Mesenchymal stem cell (in vitro differentiated cells and primary cell): ENCODE results near the gene COL5A2.

Source experiments
- DNase-seq: peaks from one replicate; pipeline ENCODE4 v3.0.0-alpha.2; 2013
- H2AFZ ChIP-seq: one replicate; pipeline ENCODE4 v1.6.1; 2013; ENCODE audit warnings: low read depth, mild to moderate bottlenecking, control low read depth, inconsistent platforms, low read length, moderate library complexity
- H2AK5ac ChIP-seq: 2 replicates; pipeline ENCODE4 v1.6.1; 2013; ENCODE audit warnings: low read length, moderate library complexity, mild to moderate bottlenecking, inconsistent platforms; ENCODE audit not compliant: severe bottlenecking
- H2BK120ac ChIP-seq: one replicate; pipeline ENCODE4 v1.6.1; 2013; ENCODE audit warnings: low read depth, mild to moderate bottlenecking, inconsistent platforms, low read length, moderate library complexity
- H2BK12ac ChIP-seq, 2 experiments: one replicate each; pipeline ENCODE4 v1.6.1; 2013; ENCODE audit warnings: inconsistent platforms in 2 of 2, low read length in 2 of 2, mild to moderate bottlenecking in 2 of 2, moderate library complexity in 2 of 2, control low read depth in 1 of 2
- H2BK15ac ChIP-seq: one replicate; pipeline ENCODE4 v1.6.1; 2013; ENCODE audit warnings: mild to moderate bottlenecking, low read depth, inconsistent platforms; ENCODE audit not compliant: poor library complexity, severe bottlenecking
- H2BK5ac ChIP-seq: 2 replicates; pipeline ENCODE4 v1.6.1; 2013; ENCODE audit warnings: low read depth, mild to moderate bottlenecking, low read length, control low read depth, inconsistent platforms; ENCODE audit not compliant: poor library complexity, severe bottlenecking
- H3K14ac ChIP-seq, 2 experiments: one replicate each; pipeline ENCODE4 v1.6.1; 2013; ENCODE audit warnings: inconsistent platforms in 2 of 2, low read length in 2 of 2, control low read depth in 1 of 2, mild to moderate bottlenecking in 1 of 2, moderate library complexity in 1 of 2
- H3K18ac ChIP-seq, 2 experiments: one replicate each; pipeline ENCODE4 v1.6.1; 2013; ENCODE audit warnings: inconsistent platforms in 2 of 2, low read length in 2 of 2, control low read depth in 1 of 2, low read depth in 1 of 2, mild to moderate bottlenecking in 1 of 2
- H3K23ac ChIP-seq, 2 experiments: one replicate each; pipeline ENCODE4 v1.6.1; 2013; ENCODE audit warnings: inconsistent platforms in 2 of 2, low read length in 2 of 2, mild to moderate bottlenecking in 2 of 2, moderate library complexity in 2 of 2, control low read depth in 1 of 2
- H3K27ac ChIP-seq: 2 replicates; pipeline ENCODE4 v1.5.1; 2013; ENCODE audit warnings: mild to moderate bottlenecking, moderate library complexity, low read length, control low read depth, inconsistent platforms; ENCODE audit not compliant: poor library complexity, severe bottlenecking
- H3K27me3 ChIP-seq, 2 experiments: 2 replicates each; pipeline versions ENCODE4 v1.6.1 to v1.7.0; 2013; ENCODE audit warnings: low read length in 2 of 2, mild to moderate bottlenecking in 2 of 2, moderate library complexity in 2 of 2, control low read depth in 1 of 2, inconsistent platforms in 1 of 2; ENCODE audit not compliant: control insufficient read depth in 1 of 2, insufficient read depth in 1 of 2
- H3K36me3 ChIP-seq, 2 experiments: 2 replicates each; pipeline versions ENCODE4 v1.6.1 to v1.7.0; 2013; ENCODE audit warnings: low read length in 2 of 2, control low read depth in 1 of 2, inconsistent platforms in 1 of 2, low read depth in 1 of 2, mild to moderate bottlenecking in 1 of 2; ENCODE audit not compliant: insufficient read depth in 2 of 2, control insufficient read depth in 1 of 2
- H3K4ac ChIP-seq, 2 experiments: one replicate each; pipeline ENCODE4 v1.6.1; 2013; ENCODE audit warnings: inconsistent platforms in 2 of 2, low read length in 2 of 2, mild to moderate bottlenecking in 2 of 2, moderate library complexity in 2 of 2, control low read depth in 1 of 2, low read depth in 1 of 2
- H3K4me1 ChIP-seq: 2 replicates; pipeline ENCODE4 v1.6.1; 2013; ENCODE audit warnings: low read depth, low read length, control low read depth; ENCODE audit not compliant: control insufficient read depth, insufficient read depth
- H3K4me2 ChIP-seq: 2 replicates; pipeline ENCODE4 v1.6.1; 2013; ENCODE audit warnings: low read length, mild to moderate bottlenecking, inconsistent platforms; ENCODE audit not compliant: poor library complexity, severe bottlenecking
- H3K4me3 ChIP-seq, 2 experiments: 2 replicates each; pipeline versions ENCODE4 v1.5.1 to v1.7.0; 2013; ENCODE audit warnings: low read length in 2 of 2, mild to moderate bottlenecking in 2 of 2, control low read depth in 1 of 2, low read depth in 1 of 2; ENCODE audit not compliant: insufficient read depth in 1 of 2
- H3K79me1 ChIP-seq: replicated peaks from 2 replicates; pipeline ENCODE4 v1.6.1; 2013; ENCODE audit warnings: mild to moderate bottlenecking, control low read depth, low read length, inconsistent platforms; ENCODE audit not compliant: poor library complexity, severe bottlenecking
- H3K9ac ChIP-seq: 2 replicates; pipeline ENCODE4 v1.7.0; 2013; ENCODE audit warnings: mild to moderate bottlenecking, low read length, moderate library complexity
- H3K9me3 ChIP-seq: 2 replicates; pipeline ENCODE4 v1.7.0; 2013; ENCODE audit warnings: mild to moderate bottlenecking, low read length; ENCODE audit not compliant: control insufficient read depth
- H4K8ac ChIP-seq: one replicate; pipeline ENCODE4 v1.6.1; 2013; ENCODE audit warnings: inconsistent platforms, mild to moderate bottlenecking, low read length, moderate library complexity
- H4K91ac ChIP-seq: one replicate; pipeline ENCODE4 v1.6.1; 2013; ENCODE audit warnings: mild to moderate bottlenecking, low read length, inconsistent platforms
- WGBS: methylation state at CpG from one replicate; pipeline ENCODE4 v1.1.7; 2013; ENCODE audit warnings: mixed read lengths; 5-methylcytosine and 5-hydroxymethylcytosine counted together

The COL5A2 gene

DNA sequence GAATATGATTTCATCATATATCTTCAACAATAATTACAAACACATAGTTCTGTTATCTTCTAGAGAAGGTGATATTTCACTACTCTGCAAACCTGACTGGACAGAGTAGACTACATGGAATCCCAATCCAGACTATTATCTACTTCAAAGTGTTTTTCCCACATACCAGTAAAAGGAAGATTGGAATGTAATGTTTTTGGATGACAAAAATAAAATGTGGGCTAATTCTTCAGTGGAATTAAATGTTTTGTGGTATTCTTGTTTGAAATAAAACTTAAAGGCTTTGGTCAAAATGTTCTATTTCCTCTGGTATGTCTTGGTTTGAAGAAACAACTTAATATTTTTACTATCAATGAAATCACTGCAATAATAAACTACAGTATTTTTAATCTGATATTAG, 22.1 kb downstream of the COL5A2 start:
- H2BK15ac ChIP-seq = no peak overlapping the region
- H2BK5ac ChIP-seq = no peak overlapping the region
- no peak overlapping the region for H3K18ac ChIP-seq
- no peak overlapping the region for H3K4me2 ChIP-seq
- no peak overlapping the region for H2BK120ac ChIP-seq
- no peak overlapping the region for H4K8ac ChIP-seq
- H2AFZ ChIP-seq = no peak overlapping the region
- H3K4ac ChIP-seq = no peak overlapping the region
- H3K36me3 ChIP-seq = no peaks in the 10 kb centered on the region
- no peak overlapping the region for H2AK5ac ChIP-seq
- no peak overlapping the region for H2BK12ac ChIP-seq
- peaks cover 13% of the 10 kb centered on the region for H3K79me1 ChIP-seq
- no peak overlapping the region for H3K4me3 ChIP-seq
- H3K14ac ChIP-seq = no peak overlapping the region
- H3K23ac ChIP-seq = no peak overlapping the region
- DNase-seq = no peak
- no peak overlapping the region for H4K91ac ChIP-seq
- no peaks in the 10 kb centered on the region for H3K9me3 ChIP-seq
- H3K27me3 ChIP-seq = no peaks in the 10 kb centered on the region
- H3K9ac ChIP-seq = no peak overlapping the region
- no peaks in the 10 kb centered on the region for H3K4me1 ChIP-seq
- no peak overlapping the region for H3K27ac ChIP-seq

GRCh38 chr2:189155795-189156194, 23.8 kb downstream of the COL5A2 start:
- no peak overlapping the region for H4K91ac ChIP-seq
- peaks cover 12% of the 10 kb centered on the region for H3K79me1 ChIP-seq
- no peak overlapping the region for H2BK12ac ChIP-seq
- H3K9ac ChIP-seq = no peak overlapping the region
- no peak overlapping the region for H3K4me3 ChIP-seq
- H4K8ac ChIP-seq = no peak overlapping the region
- H2BK120ac ChIP-seq = no peak overlapping the region
- WGBS = no CpG with 5 or more reads among the region's 1 CpG
- no peaks in the 10 kb centered on the region for H3K27me3 ChIP-seq
- H3K23ac ChIP-seq = no peak overlapping the region
- H3K36me3 ChIP-seq = no peaks in the 10 kb centered on the region
- H3K27ac ChIP-seq = no peak overlapping the region
- H2BK5ac ChIP-seq = no peak overlapping the region
- no peak overlapping the region for H3K4me2 ChIP-seq
- DNase-seq = no peak
- no peak overlapping the region for H3K18ac ChIP-seq
- H2BK15ac ChIP-seq = no peak overlapping the region
- no peak overlapping the region for H3K4ac ChIP-seq
- no peak overlapping the region for H3K14ac ChIP-seq
- H2AFZ ChIP-seq = no peak overlapping the region
- H3K9me3 ChIP-seq = no peaks in the 10 kb centered on the region
- H2AK5ac ChIP-seq = no peak overlapping the region
- H3K4me1 ChIP-seq = no peaks in the 10 kb centered on the region

- no peak overlapping the region for H3K23ac ChIP-seq
- no peak overlapping the region for H4K8ac ChIP-seq
- no peaks in the 10 kb centered on the region for H3K36me3 ChIP-seq
- H3K14ac ChIP-seq = no peak overlapping the region
- no peak overlapping the region for H2BK120ac ChIP-seq
- H3K4me3 ChIP-seq = peak overlapping the region in 1 of 2 experiments; percentile 10
- H3K27ac ChIP-seq = no peak overlapping the region
- no peak overlapping the region for H2AK5ac ChIP-seq
- H3K9me3 ChIP-seq = no peaks in the 10 kb centered on the region
- H3K27me3 ChIP-seq = no peaks in the 10 kb centered on the region
- no peak overlapping the region for H4K91ac ChIP-seq
- H3K9ac ChIP-seq = peak overlapping the region; percentile 56
- H2BK15ac ChIP-seq = no peak overlapping the region
- no peak for DNase-seq
- H3K4me1 ChIP-seq = no peaks in the 10 kb centered on the region
- 93% methylated on average over 2 of the region's 2 CpGs for WGBS
- H3K4ac ChIP-seq = no peak overlapping the region
- no peak overlapping the region for H2BK5ac ChIP-seq
- no peak overlapping the region for H2BK12ac ChIP-seq
- no peak overlapping the region for H3K18ac ChIP-seq
- no peak overlapping the region for H3K4me2 ChIP-seq
- no peak overlapping the region for H2AFZ ChIP-seq
- peaks cover 12% of the 10 kb centered on the region for H3K79me1 ChIP-seq
These were observed 25.9 kb downstream of the COL5A2 start for GRCh38 chr2:189153619-189154018.

DNA sequence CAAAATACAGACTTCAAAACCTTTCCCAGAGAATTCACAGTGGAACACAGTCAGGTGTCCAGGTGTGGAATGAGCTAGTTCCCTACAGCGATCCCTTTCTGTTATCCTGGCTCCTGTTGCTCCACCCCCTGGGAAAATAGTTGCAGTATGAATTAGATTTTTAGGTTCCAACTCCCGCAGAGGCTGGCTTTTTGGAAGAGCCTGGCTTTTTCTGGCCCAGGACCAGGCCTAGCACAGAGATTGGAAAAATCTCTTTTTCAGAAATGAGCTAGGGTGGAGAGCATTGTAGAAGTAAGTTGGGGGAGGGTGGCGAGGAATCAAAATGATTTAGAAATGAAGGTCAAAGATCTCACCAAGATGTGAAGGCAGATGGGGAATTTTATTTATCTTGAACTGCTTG, 27.1 kb downstream of the COL5A2 start:
- H3K4me3 ChIP-seq = peak overlapping the region in 1 of 2 experiments; percentile 61
- H3K4me1 ChIP-seq = no peaks in the 10 kb centered on the region
- no peak overlapping the region for H3K4ac ChIP-seq
- H3K9me3 ChIP-seq = no peaks in the 10 kb centered on the region
- H3K27ac ChIP-seq = no peak overlapping the region
- no peaks in the 10 kb centered on the region for H3K27me3 ChIP-seq
- no peak overlapping the region for H4K91ac ChIP-seq
- H2BK15ac ChIP-seq = no peak overlapping the region
- H3K9ac ChIP-seq = peak overlapping the region; percentile 56
- H2BK120ac ChIP-seq = no peak overlapping the region
- H3K14ac ChIP-seq = no peak overlapping the region
- no peak overlapping the region for H2BK5ac ChIP-seq
- no peak for DNase-seq
- no peak overlapping the region for H4K8ac ChIP-seq
- H2AFZ ChIP-seq = no peak overlapping the region
- no peaks in the 10 kb centered on the region for H3K36me3 ChIP-seq
- H2AK5ac ChIP-seq = no peak overlapping the region
- H3K23ac ChIP-seq = no peak overlapping the region
- no peak overlapping the region for H3K18ac ChIP-seq
- peaks cover 14% of the 10 kb centered on the region for H3K79me1 ChIP-seq
- over 99% methylated on average over 3 of the region's 3 CpGs for WGBS
- no peak overlapping the region for H2BK12ac ChIP-seq
- H3K4me2 ChIP-seq = no peak overlapping the region
